Activated B cell treated with CpG ODN at 0.5 μM for 24 hours (primary cell): ENCODE results near the gene SPR. TPM values are rescaled to one million over a fixed set of nuclear protein-coding genes. Genes with fewer than 3 reads are reported as not detected.
A peak's percentile ranks its signal among the peaks of the same experiment; 100 is the strongest.

Source experiments
- ATAC-seq: fragments of 200-7000 bp; cut with Tn5 transposase; one replicate; pipeline ENCODE4 v1.10.0; 2021; ENCODE audit warnings: low read depth, mild to moderate bottlenecking, moderate library complexity
- CTCF ChIA-PET: fragments of 350-600 bp; sonication (Branson Sonifier 250); formaldehyde crosslinking; loops from one replicate; lab custom pipeline; 2021; ENCODE audit warnings: antibody characterized with exemption; lab: Charles Lee
- POLR2A ChIA-PET: fragments of 350-600 bp; sonication (Branson Sonifier 250); formaldehyde crosslinking; loops from one replicate; lab custom pipeline; 2021; ENCODE audit warnings: antibody characterized with exemption; lab: Charles Lee
- DNase-seq: peaks from one replicate; pipeline ENCODE4 v3.0.0; 2022
- H3K27ac Mint-ChIP-seq: one replicate; pipeline ENCODE4 v1.8.0; 2020; ENCODE audit warnings: mixed read lengths
- H3K27me3 Mint-ChIP-seq: one replicate; pipeline ENCODE4 v1.8.0; 2021; ENCODE audit warnings: mixed read lengths
- H3K36me3 Mint-ChIP-seq: one replicate; pipeline ENCODE4 v1.8.0; 2021; ENCODE audit warnings: low read depth, mixed read lengths
- H3K4me1 Mint-ChIP-seq: one replicate; pipeline ENCODE4 v1.8.0; 2021; ENCODE audit warnings: mixed read lengths
- H3K4me3 Mint-ChIP-seq: one replicate; pipeline ENCODE4 v1.8.0; 2020; ENCODE audit warnings: mild to moderate bottlenecking, mixed read lengths
- H3K9me3 Mint-ChIP-seq: one replicate; pipeline ENCODE4 v1.8.0; 2020; ENCODE audit warnings: mixed read lengths
- CTCF ChIP-seq: fragments of 200-600 bp; IDR thresholded peaks from one replicate; pipeline ENCODE4 v1.8.0; 2022; ENCODE audit warnings: antibody characterized with exemption, mild to moderate bottlenecking
- intact Hi-C: fragments of 100-400 bp; cut with micrococcal nuclease; formaldehyde crosslinking; loops from one replicate; pipeline ENCODE4 v1.15.1; 2024
- total RNA-seq: library from RNA; stranded (reverse); gene quantifications from 2 replicates; pipeline ENCODE4 v1.2.3, GENCODE V29; 2022

The SPR gene
- total RNA-seq, 1 donor from 2014 or later, result 0.31 TPM

DNA sequence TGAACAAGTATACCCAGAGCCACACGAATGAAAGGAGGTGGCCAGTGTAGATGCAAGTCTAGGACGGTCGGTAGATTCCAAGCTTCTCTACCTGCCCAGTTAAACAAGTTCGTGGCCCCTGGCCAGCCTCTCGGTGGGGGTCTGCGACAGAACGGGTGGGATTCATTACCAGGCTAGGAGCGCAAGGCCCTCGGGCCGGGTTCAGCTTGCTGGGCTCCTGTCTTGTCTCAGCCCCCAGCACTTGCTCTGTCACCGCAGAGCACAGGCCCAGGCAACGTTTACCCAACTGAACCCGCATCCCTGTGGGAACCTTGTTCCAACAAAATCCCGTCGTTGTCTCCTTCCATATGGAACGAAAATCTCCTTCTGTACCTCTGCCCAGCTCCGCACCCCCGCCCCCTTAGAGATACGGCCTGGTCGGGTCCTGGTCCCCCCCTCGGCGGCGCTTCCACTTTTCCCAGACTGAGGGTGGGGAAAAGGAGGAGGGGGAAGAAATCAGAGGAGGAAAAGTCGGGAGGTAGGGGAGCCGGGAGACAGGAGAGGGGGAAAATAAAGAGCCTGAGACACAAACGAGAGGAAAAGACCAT, 28.2 kb downstream of the SPR start:
- CTCF ChIA-PET, result no interaction called here
- ATAC-seq, result no peak
- Mint-ChIP-seq H3K9me3 (no peaks in the 10 kb centered on the region), H3K27ac (no peak overlapping the region), H3K4me1 (peaks cover 34% of the 10 kb centered on the region), H3K36me3 (no peaks in the 10 kb centered on the region), H3K4me3 (peak overlapping the region; percentile 73), H3K27me3 (peaks cover 64% of the 10 kb centered on the region)
- no peak for DNase-seq
- no peak for TF ChIP-seq CTCF
- POLR2A ChIA-PET, result no interaction called here
- intact Hi-C loops, result loop anchor here (5.0 kb wide), 3 partner anchors 197 to 768 kb away; partner anchors contain the start of genes CYP26B1, EGR4 and RAB11FIP5

GRCh38 chr2:72915907-72916742, 28.9 kb downstream of the SPR start:
- Mint-ChIP-seq H3K27ac (no peak overlapping the region), H3K4me1 (peaks cover 35% of the 10 kb centered on the region), H3K4me3 (peak overlapping the region; percentile 81), H3K27me3 (peaks cover 65% of the 10 kb centered on the region), H3K36me3 (no peaks in the 10 kb centered on the region), H3K9me3 (no peaks in the 10 kb centered on the region)
- intact Hi-C loops, result loop anchor here (2.0 to 5.0 kb wide), 4 partner anchors 155 to 769 kb away; partner anchors contain the start of genes CYP26B1, EGR4, RAB11FIP5 and SFXN5
- TF ChIP-seq CTCF, result no peak
- ChIA-PET POLR2A (interaction anchor here (1.8 kb wide), 1 partner anchor 317 kb away, joined by 5 read pairs; the partner anchor contains the start of genes CCT7 and PRADC1), CTCF (no interaction called here)
- ATAC-seq (peak; percentile 50), DNase-seq (peak; percentile 48)

GRCh38 chr2:72916743-72917137, 29.5 kb downstream of the SPR start:
- Mint-ChIP-seq H3K9me3 (no peaks in the 10 kb centered on the region), H3K27me3 (peaks cover 64% of the 10 kb centered on the region), H3K27ac (no peak overlapping the region), H3K36me3 (no peaks in the 10 kb centered on the region), H3K4me1 (peaks cover 35% of the 10 kb centered on the region), H3K4me3 (peak overlapping the region; percentile 81)
- DNase-seq, result peak; percentile 30
- no peak for TF ChIP-seq CTCF
- no peak for ATAC-seq
- intact Hi-C loops, result loop anchor here (2.0 to 5.0 kb wide), 4 partner anchors 154 to 769 kb away; partner anchors contain the start of genes CYP26B1, EGR4, RAB11FIP5 and SFXN5
- POLR2A ChIA-PET, result interaction anchor here (1.8 kb wide), 1 partner anchor 317 kb away, joined by 5 read pairs; the partner anchor contains the start of genes CCT7 and PRADC1
- CTCF ChIA-PET, result interaction anchor here (1.3 kb wide), 1 partner anchor 24 kb away, joined by 4 read pairs; no protein-coding TSS in a partner anchor

- no peaks in the 10 kb centered on the region for H3K36me3 Mint-ChIP-seq
- H3K27me3 Mint-ChIP-seq, result peaks cover 64% of the 10 kb centered on the region
- H3K9me3 Mint-ChIP-seq, result no peaks in the 10 kb centered on the region
- CTCF ChIA-PET, result interaction anchor here (1.3 kb wide), 1 partner anchor 25 kb away, joined by 4 read pairs; no protein-coding TSS in a partner anchor
- peaks cover 35% of the 10 kb centered on the region for H3K4me1 Mint-ChIP-seq
- peak within 1 kb of the TSS; percentile 35 for H3K27ac Mint-ChIP-seq
- DNase-seq, result peak; percentile 56
- H3K4me3 Mint-ChIP-seq, result peak within 1 kb of the TSS; percentile 81
- ATAC-seq, result peak; percentile 63
- POLR2A ChIA-PET, result interaction anchor here (1.8 kb wide), 1 partner anchor 316 kb away, joined by 5 read pairs; the partner anchor contains the start of genes CCT7 and PRADC1
- no peak for TF ChIP-seq CTCF
- intact Hi-C loops, result loop anchor here (2.0 to 5.0 kb wide), 4 partner anchors 153 to 770 kb away; partner anchors contain the start of genes CYP26B1, EGR4, RAB11FIP5 and SFXN5
Measured at GRCh38 chr2:72917138-72917876, 30.1 kb downstream of the SPR start, which contains the start of gene EMX1. Gene EMX1 (plus strand): TSS chr2:72917519. CDS start chr2:72917853, 334 bp downstream.
